ENCODE measurements around the gene HVCN1.
A peak's percentile ranks its signal among the peaks of the same experiment; 100 is the strongest.
"Not testable (repeated sequence)": the region's sequence is repeated elsewhere in the genome, so short reads cannot be mapped to it uniquely, and the experiment has no call there.

Gene HVCN1

DNA sequence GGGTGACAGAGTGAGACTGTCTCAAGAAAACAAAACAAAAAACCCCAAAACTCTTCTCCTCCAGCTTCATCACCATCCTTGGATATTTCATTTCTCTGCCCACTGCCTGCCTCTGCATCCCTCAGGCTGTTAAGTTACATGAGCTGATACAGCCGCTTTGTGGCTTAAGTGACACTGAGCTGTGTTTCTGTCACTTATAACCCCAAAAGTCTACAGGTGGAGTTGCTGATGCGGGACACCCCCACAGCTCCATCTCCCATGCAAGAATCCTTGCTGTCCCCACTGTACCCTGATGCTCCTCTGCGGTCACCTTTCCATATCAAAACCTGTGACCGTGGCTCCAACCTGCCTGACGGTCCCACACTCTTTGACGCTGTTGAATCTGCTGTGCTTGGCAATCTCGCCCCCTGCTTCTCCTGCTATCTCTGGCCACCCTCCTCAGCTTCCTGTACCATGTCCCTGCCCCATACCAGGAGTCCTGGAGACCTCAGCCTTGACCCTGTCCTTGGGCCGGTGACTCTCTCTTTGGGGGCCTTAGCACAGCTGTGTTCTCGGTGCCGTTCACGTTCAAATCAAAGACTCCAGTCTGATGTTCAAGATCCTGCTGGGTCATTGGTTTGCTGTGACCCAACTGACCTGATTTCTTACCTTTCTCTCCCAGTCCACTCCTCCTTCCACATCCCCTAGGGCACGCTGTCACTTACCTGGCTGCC, 20.3 kb downstream of the HVCN1 start:
- Mint-ChIP-seq H3K27me3 (no peaks in the 10 kb centered on the region), H3K36me3 (ENCODE audit: low read depth) (peaks cover 66% of the 10 kb centered on the region), H3K9me3 (no peaks in the 10 kb centered on the region), H3K4me1 (ENCODE audit: low read depth) (peaks cover 50% of the 10 kb centered on the region), H3K4me3 (no peak overlapping the region), H3K27ac (peak overlapping the region; percentile 20)
- intact Hi-C loops (cut with micrococcal nuclease): no loop called here

DNA sequence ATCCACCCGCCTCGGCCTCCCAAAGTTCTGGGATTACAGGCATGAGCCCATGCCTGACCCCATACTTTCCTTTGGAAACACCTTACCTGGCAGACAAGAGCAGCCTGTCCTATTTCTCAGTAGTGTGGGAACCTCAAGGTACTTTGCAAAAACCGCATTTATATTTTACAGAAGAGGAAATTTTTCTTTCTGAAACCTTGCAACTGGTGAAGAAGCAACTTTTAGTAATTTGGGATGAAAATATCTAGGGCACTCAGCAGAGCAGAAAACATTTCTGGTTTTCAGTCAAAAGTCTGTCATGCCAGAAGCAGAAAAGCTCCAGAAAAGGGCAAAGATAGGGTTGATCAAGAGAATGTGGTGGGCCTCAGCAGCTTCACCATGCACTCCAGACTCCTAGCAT, 21.2 kb downstream of the HVCN1 start:
- no peak overlapping the region for H3K27ac Mint-ChIP-seq
- H3K4me3 Mint-ChIP-seq: no peak overlapping the region
- H3K27me3 Mint-ChIP-seq: no peaks in the 10 kb centered on the region
- intact Hi-C loops (cut with micrococcal nuclease): no loop called here
- peaks cover 60% of the 10 kb centered on the region for H3K36me3 Mint-ChIP-seq (ENCODE audit: low read depth)
- H3K9me3 Mint-ChIP-seq: no peaks in the 10 kb centered on the region
- H3K4me1 Mint-ChIP-seq (ENCODE audit: low read depth): peaks cover 50% of the 10 kb centered on the region

DNA sequence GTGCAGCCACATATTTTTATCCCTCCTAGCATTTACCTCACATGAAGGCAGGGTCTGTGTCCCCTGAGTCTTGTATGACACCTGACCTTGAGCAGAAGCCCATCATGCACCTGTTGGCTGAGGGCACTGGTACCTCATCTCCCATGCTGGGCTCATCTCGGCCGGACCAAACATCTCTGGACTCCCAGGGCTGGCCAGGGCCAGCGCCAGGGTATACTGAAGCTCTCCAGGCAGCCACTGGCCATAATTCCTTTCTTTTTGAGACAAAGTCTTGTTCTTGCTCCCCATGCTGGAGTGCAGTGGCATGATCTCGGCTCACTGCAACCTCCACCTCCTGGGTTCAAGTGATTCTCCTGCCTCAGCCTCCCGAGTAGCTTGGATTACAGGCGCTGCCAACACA, 22.0 kb downstream of the HVCN1 start:
- no peaks in the 10 kb centered on the region for H3K27me3 Mint-ChIP-seq
- no peak overlapping the region for H3K4me3 Mint-ChIP-seq
- H3K27ac Mint-ChIP-seq: peak overlapping the region; percentile 31
- H3K36me3 Mint-ChIP-seq (ENCODE audit: low read depth): peaks cover 52% of the 10 kb centered on the region
- H3K9me3 Mint-ChIP-seq: no peaks in the 10 kb centered on the region
- intact Hi-C loops (cut with micrococcal nuclease): no loop called here
- peaks cover 57% of the 10 kb centered on the region for H3K4me1 Mint-ChIP-seq (ENCODE audit: low read depth)

DNA sequence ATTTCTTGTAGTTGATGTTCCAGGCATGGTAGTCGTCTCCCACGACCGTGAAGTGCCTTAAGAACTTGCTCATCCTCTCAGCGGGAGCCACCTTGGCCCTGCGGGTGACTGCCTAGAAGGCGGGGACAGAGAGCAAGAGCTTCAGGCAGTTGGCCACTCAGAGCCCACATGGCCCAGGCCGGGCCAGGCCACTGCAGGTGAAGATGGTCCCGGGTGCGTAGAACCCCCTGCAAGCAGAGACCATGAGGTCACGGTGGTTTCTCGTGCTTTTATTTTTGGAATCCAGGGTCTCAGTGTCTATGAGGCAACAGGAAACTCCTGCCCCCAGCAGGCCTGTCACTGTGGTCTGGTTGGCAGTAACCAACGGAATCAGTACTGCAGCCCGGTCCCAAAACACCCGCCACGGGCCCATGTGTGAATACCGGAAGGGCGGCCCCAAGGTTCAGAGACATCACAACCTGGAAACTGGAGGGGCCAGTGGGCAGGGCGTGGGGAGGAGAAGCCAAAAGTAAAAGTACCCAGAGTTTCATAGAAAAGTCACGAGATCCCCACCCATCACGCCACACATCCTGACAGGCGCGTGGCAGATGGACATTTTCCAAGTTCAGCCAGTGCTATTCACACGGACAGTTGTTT, 27.5 kb downstream of the HVCN1 start:
- Mint-ChIP-seq H3K4me3 (peak overlapping the region; percentile 44), H3K36me3 (ENCODE audit: low read depth) (peaks cover 71% of the 10 kb centered on the region)
- intact Hi-C loops (cut with micrococcal nuclease): no loop called here

DNA sequence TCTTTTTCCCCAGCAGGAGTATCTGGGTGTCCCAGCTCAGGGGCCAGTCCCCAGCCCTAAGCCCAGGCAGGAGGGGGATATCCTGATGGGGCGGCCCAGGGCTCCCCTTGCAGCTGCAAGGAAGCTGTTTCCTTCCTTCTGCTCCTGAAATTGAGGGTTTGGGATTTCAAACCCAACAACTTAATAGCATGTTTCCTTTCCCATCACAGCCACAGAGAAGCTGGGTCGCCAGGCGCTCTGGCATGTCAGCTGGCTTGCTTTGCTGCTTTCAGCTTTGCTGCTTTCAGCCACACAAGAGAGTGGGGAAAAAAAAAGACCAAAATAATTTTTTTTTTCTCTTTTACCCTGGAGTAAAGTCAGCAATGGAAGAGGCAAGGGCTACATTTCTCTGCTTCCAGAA, 30.0 kb downstream of the HVCN1 start:
- Mint-ChIP-seq H3K27me3 (no peaks in the 10 kb centered on the region), H3K9me3 (no peaks in the 10 kb centered on the region), H3K36me3 (ENCODE audit: low read depth) (peaks cover 75% of the 10 kb centered on the region), H3K4me3 (no peak overlapping the region), H3K4me1 (ENCODE audit: low read depth) (peaks cover 35% of the 10 kb centered on the region), H3K27ac (peak overlapping the region; percentile 17)
- intact Hi-C loops (cut with micrococcal nuclease): no loop called here

More for the DNA sequence above, 27.5 kb downstream of the HVCN1 start:
- no peaks in the 10 kb centered on the region for H3K9me3 Mint-ChIP-seq
- H3K4me1 Mint-ChIP-seq (ENCODE audit: low read depth): peaks cover 40% of the 10 kb centered on the region
- H3K27ac Mint-ChIP-seq: peak overlapping the region; percentile 74
- no peaks in the 10 kb centered on the region for H3K27me3 Mint-ChIP-seq

DNA sequence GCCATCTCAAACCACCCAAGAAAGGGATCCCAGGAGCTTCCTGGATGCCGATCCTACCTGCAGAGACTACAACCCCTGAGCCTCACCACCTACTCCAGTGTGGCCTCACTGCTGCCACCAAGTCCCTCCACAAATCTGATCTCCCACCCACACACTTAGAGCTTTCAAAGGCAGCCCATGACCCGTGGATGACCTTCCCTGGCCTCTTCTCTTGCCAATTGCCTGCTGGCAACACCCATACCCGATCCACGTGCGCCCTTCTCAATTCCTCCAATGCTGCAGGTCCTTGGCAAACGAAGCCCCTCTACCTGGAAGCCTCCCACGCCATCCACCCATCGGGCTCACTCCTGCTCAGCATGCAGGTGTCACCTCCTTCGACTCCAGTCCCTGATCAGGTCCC, 30.7 kb downstream of the HVCN1 start:
- intact Hi-C loops (cut with micrococcal nuclease): no loop called here
- Mint-ChIP-seq H3K4me1 (ENCODE audit: low read depth) (peaks cover 35% of the 10 kb centered on the region), H3K4me3 (no peak overlapping the region), H3K36me3 (ENCODE audit: low read depth) (peaks cover 82% of the 10 kb centered on the region), H3K9me3 (no peaks in the 10 kb centered on the region), H3K27me3 (no peaks in the 10 kb centered on the region), H3K27ac (peak overlapping the region; percentile 17)

DNA sequence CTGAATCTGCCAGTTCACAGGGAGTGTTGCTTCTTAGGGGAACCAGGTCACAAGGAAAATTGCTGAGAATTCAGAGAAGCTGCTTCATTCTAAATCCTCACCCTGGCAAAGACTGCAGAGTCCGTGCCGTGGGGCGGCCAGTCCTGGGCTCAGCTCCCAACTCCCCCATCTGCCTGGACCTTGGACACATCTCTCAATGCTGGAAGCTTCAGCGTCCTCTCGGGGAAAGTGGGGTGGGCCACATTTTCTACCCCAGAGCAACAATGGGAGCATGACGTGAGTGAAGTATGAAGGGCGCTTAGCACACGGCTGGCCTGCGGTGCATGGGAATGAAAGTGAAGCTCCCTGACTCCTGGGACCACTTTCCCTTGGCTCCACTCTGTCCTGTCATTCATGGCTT, 31.2 kb downstream of the HVCN1 start:
- Mint-ChIP-seq H3K9me3 (no peaks in the 10 kb centered on the region), H3K4me3 (no peak overlapping the region), H3K4me1 (ENCODE audit: low read depth) (peaks cover 31% of the 10 kb centered on the region), H3K27ac (peak overlapping the region; percentile 17), H3K36me3 (ENCODE audit: low read depth) (peaks cover 87% of the 10 kb centered on the region), H3K27me3 (no peaks in the 10 kb centered on the region)
- intact Hi-C loops (cut with micrococcal nuclease): no loop called here

DNA sequence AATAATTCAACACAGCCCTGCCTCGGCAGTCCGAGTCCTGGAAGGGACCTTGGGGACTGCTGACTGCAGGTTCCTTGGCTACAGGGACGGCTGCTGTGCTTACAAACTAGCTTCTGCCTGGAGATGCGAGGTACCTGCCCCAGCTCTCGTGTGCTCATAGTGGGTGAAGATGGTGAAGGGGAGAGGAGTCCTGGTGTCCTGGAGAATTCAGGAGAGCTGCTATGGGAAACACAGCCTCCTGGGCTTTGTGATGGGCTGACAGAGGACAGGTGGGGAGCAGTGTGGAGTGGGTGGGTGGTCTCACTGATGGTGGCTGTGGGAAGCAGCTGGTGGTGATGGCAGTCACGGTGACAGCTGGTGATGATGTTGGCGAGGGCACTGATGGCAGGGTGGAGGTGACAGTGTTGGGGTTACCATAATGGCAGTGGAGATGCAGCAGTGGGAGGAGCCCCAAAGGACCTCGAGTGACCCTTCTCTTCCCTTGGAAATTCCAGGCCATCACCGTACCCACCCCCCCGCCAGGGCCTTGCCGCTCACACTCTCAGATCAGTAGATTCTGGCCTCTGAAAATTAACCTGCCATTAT, 32.8 kb downstream of the HVCN1 start:
- no peak overlapping the region for H3K4me3 Mint-ChIP-seq
- H3K27ac Mint-ChIP-seq: no peak overlapping the region
- intact Hi-C loops (cut with micrococcal nuclease): no loop called here
- peaks cover 99% of the 10 kb centered on the region for H3K36me3 Mint-ChIP-seq (ENCODE audit: low read depth)
- peaks cover 15% of the 10 kb centered on the region for H3K4me1 Mint-ChIP-seq (ENCODE audit: low read depth)
- H3K9me3 Mint-ChIP-seq: no peaks in the 10 kb centered on the region
- no peaks in the 10 kb centered on the region for H3K27me3 Mint-ChIP-seq

DNA sequence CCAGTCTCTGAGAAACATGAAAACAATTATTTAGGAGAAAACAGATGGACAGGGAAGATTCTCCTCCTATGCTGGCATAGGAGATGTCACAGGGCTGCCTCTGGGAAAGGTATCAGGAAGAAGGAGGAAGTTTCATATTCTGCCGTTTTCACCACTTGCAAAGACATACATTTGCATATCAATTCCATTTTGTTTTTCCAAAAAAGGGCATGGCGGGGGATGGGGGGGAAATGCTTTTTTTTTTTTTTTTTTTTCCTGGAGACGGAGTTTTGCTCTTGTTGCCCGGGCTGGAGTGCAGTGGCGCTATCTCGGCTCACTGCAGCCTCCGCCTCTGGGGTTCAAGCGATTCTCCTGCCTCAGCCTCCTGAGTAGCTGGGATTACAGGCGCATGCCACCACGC, 34.7 kb downstream of the HVCN1 start:
- intact Hi-C loops (cut with micrococcal nuclease); H3K27me3 Mint-ChIP-seq; H3K27ac Mint-ChIP-seq; H3K4me3 Mint-ChIP-seq; H3K9me3 Mint-ChIP-seq: not testable (repeated sequence)
- Mint-ChIP-seq H3K36me3 (ENCODE audit: low read depth) (peaks cover 99% of the 10 kb centered on the region), H3K4me1 (ENCODE audit: low read depth) (peaks cover 11% of the 10 kb centered on the region)

DNA sequence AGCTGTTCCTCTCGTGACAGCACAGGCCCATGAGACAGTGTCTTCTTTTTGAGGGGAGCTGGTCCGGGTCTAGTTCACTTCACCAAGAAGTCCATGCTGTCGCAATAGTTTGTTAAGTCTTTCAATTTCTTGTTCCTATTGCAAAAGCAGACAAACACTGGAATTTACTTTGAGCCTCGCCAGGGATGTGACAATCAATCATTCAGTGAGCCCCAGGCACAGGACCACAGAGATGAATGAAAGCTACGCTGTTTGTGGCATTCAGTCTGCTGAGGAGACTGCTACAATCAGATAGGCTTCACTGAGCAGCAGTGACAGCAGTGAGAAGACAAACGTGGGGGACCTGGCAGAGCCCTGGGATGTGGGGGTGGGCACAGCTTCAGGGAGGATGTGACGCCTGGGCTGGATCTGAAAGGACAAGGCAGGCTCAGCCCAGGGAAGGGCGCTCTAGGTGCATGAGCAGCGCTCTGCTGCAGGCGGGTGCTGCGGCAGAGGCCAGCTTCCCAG, 39.5 kb downstream of the HVCN1 start:
- no peak overlapping the region for H3K27ac Mint-ChIP-seq
- H3K4me3 Mint-ChIP-seq: no peak overlapping the region
- H3K4me1 Mint-ChIP-seq (ENCODE audit: low read depth): peaks cover 2% of the 10 kb centered on the region
- intact Hi-C loops (cut with micrococcal nuclease): no loop called here
- no peaks in the 10 kb centered on the region for H3K9me3 Mint-ChIP-seq
- H3K27me3 Mint-ChIP-seq: no peaks in the 10 kb centered on the region
- peaks cover 88% of the 10 kb centered on the region for H3K36me3 Mint-ChIP-seq (ENCODE audit: low read depth)

DNA sequence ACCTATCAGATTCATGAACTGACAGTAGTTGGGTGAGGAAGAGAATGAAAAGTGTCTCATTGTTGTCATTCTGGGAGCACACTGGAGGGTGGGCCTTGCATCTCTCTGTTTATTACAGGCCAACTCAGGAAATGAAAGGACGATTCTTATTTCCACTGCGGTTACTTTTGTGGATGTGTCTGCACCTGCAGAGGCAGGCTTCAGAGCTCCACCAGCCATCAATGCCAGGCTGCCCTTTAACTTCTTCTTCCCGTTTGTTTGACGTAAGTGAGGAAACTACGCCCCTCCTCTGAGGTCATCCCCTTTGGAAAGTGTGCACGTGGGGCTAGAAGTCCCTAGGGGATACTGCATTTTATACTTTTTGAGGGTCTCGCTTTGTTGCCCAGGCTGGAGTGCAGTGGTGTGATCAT, 41.3 kb downstream of the HVCN1 start:
- no peaks in the 10 kb centered on the region for H3K27me3 Mint-ChIP-seq
- no peak overlapping the region for H3K4me3 Mint-ChIP-seq
- H3K27ac Mint-ChIP-seq: no peak overlapping the region

DNA sequence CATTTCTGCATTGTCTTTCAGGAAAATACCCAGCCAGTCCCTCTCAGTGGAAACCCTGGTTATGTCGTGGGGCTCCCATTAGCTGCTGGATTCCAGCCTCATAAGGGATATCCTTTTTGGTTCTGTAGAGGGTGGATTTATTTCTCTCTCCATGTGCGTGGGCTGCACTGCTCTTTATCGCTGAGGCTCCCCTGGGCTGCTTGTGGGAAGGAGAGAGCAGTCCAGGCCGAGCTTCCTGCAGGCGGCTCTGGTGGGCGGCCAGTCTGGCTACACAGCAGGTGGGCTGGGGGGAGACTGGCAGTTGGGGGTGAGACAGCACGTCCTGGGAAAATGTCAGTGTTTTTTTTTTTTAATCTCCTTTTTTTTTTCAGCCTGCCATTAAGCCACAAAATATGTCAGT, 47.4 kb downstream of the HVCN1 start:
- H3K4me3 Mint-ChIP-seq: no peak overlapping the region
- peaks cover 48% of the 10 kb centered on the region for H3K4me1 Mint-ChIP-seq (ENCODE audit: low read depth)
- intact Hi-C loops (cut with micrococcal nuclease): no loop called here
- H3K27ac Mint-ChIP-seq: no peak overlapping the region
- peaks cover 10% of the 10 kb centered on the region for H3K36me3 Mint-ChIP-seq (ENCODE audit: low read depth)
- no peaks in the 10 kb centered on the region for H3K27me3 Mint-ChIP-seq
- H3K9me3 Mint-ChIP-seq: no peaks in the 10 kb centered on the region

More for the DNA sequence above, 41.3 kb downstream of the HVCN1 start:
- Mint-ChIP-seq H3K36me3 (ENCODE audit: low read depth) (peaks cover 71% of the 10 kb centered on the region), H3K9me3 (no peaks in the 10 kb centered on the region), H3K4me1 (ENCODE audit: low read depth) (peaks cover 13% of the 10 kb centered on the region)
- intact Hi-C loops (cut with micrococcal nuclease): no loop called here

DNA sequence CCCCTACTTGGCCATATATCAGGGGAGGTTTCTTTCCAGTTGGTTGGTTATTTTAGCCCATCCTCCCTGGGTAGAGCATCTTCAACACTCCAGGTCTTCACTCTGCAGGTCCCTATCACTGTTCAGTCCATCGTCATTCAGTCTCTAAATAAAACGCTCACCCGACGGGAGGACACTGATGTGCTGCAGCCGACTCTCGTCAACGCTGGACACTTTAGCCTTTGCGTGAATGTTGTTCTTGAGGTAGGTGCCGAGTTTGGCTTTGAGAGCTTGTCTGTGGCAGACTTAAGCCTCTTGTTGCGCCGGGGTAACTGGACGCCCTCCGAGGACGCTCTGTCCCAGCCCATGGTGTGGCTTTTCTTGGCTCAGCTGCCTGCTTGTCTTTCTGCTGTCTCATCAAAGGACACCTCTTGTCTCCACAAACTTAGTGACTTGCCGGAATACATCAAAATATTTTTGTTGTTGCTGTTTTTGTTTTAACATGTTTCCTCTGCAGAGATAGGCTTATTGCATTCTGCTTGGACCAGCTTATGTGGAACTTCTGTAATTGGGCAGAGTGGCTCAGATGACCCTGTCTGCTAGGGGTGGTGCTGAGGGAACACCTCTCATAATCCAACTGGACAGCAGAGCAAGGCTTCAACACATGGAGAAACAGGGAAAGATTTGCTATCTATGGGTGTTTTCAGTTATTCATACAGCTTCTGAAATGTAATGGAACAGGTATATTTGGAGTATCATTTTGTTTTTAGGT, 48.5 kb downstream of the HVCN1 start:
- Mint-ChIP-seq H3K4me1 (ENCODE audit: low read depth) (peaks cover 56% of the 10 kb centered on the region), H3K36me3 (ENCODE audit: low read depth) (peaks cover 2% of the 10 kb centered on the region), H3K27ac (no peak overlapping the region), H3K9me3 (no peaks in the 10 kb centered on the region), H3K27me3 (no peaks in the 10 kb centered on the region), H3K4me3 (no peak overlapping the region)
- intact Hi-C loops (cut with micrococcal nuclease): no loop called here
